HG02642 (cell line): ENCODE measurements around the gene ICE1.
"Not testable (repeated sequence)": the region's sequence is repeated elsewhere in the genome, so short reads cannot be mapped to it uniquely, and the experiment has no call there.

Experiments used
- ATAC-seq: cut with Tn5 transposase; IDR thresholded peaks from one replicate; pipeline ENCODE4 v1.9.1; 2021; ENCODE audit warnings: mild to moderate bottlenecking; ENCODE audit not compliant: unreplicated experiment, poor library complexity

Gene ICE1

GRCh38 chr5:5432020-5432707 is 9.7 kb downstream of the ICE1 start:
- no peak for ATAC-seq

- no peak for ATAC-seq
Measured at GRCh38 chr5:5436203-5436760, 13.8 kb downstream of the ICE1 start.

GRCh38 chr5:5437227-5438172 is 15.0 kb downstream of the ICE1 start:
- ATAC-seq = no peak

- ATAC-seq = no peak
Measured at GRCh38 chr5:5451863-5452262, 29.4 kb downstream of the ICE1 start.

GRCh38 chr5:5453131-5453530 is 30.7 kb downstream of the ICE1 start:
- no peak for ATAC-seq

- no peak for ATAC-seq
Measured at GRCh38 chr5:5454391-5454790, 31.9 kb downstream of the ICE1 start.

GRCh38 chr5:5456858-5457257 is 34.4 kb downstream of the ICE1 start:
- ATAC-seq = no peak

- no peak for ATAC-seq
Measured at GRCh38 chr5:5460311-5460710, 37.8 kb downstream of the ICE1 start.

- no peak for ATAC-seq
Measured at GRCh38 chr5:5461012-5461411, 38.5 kb downstream of the ICE1 start.

GRCh38 chr5:5464036-5464715 is 41.7 kb downstream of the ICE1 start:
- ATAC-seq = no peak

- ATAC-seq = no peak
Measured at GRCh38 chr5:5466227-5466626, 43.8 kb downstream of the ICE1 start.

GRCh38 chr5:5467737-5468136 is 45.3 kb downstream of the ICE1 start:
- ATAC-seq = no peak

- ATAC-seq = no peak
Measured at GRCh38 chr5:5470933-5471332, 48.5 kb downstream of the ICE1 start.

- ATAC-seq = no peak
Measured at GRCh38 chr5:5473226-5473625, 50.7 kb downstream of the ICE1 start.

GRCh38 chr5:5474961-5475360 is 52.5 kb downstream of the ICE1 start:
- no peak for ATAC-seq

GRCh38 chr5:5475975-5476374 is 53.5 kb downstream of the ICE1 start:
- no peak for ATAC-seq

- not testable (repeated sequence) for ATAC-seq
Measured at GRCh38 chr5:5479578-5479977, 57.1 kb downstream of the ICE1 start.

- ATAC-seq = peak; percentile 45
Measured at GRCh38 chr5:5480481-5481111, 58.1 kb downstream of the ICE1 start.

- no peak for ATAC-seq
Measured at GRCh38 chr5:5481206-5481605, 58.7 kb downstream of the ICE1 start.

GRCh38 chr5:5481633-5482032 is 59.2 kb downstream of the ICE1 start:
- no peak for ATAC-seq
